ENCODE results near the gene NRIP1.

- TF ChIP-seq CTCF (IDR thresholded peaks at IDR 0.05 in 4 of 5, conservative IDR thresholded peaks at IDR 0.05 in 1 of 5) = no peak
- no peak for TF ChIP-seq POLR2A (IDR thresholded peaks at IDR 0.05)
Measured at GRCh38 chr21:15014221-15014620, 50.6 kb downstream of the NRIP1 start.

All from gastrocnemius medialis (tissue), 4 donors.